IMR-90 (cell line): ENCODE measurements around the gene ANO1.

Source experiments
- CEBPB ChIP-seq: IDR thresholded peaks from 2 replicates; pipeline ENCODE4 v1.6.1; 2012; ENCODE audit warnings: low read depth, low read length, improper control_type of control experiment
- CHD1 ChIP-seq: IDR thresholded peaks from 2 replicates; pipeline ENCODE4 v1.6.1; 2012; ENCODE audit warnings: low read depth, low read length, improper control_type of control experiment
- CTCF ChIP-seq: conservative IDR thresholded peaks from 2 replicates; pipeline ENCODE4 v1.5.1; 2012; ENCODE audit warnings: mild to moderate bottlenecking, low read depth, low read length, improper control_type of control experiment
- FOS ChIP-seq: fragments of 150-350 bp; IDR thresholded peaks from 2 replicates; pipeline ENCODE4 v1.6.1; 2016; ENCODE audit warnings: low read depth, low read length
- MAFK ChIP-seq: IDR thresholded peaks from 2 replicates; pipeline ENCODE4 v1.6.1; 2012; ENCODE audit warnings: low read depth, low read length, improper control_type of control experiment
- MXI1 ChIP-seq: IDR thresholded peaks from 2 replicates; pipeline ENCODE4 v1.6.1; 2012; ENCODE audit warnings: low read depth, mild to moderate bottlenecking, low read length, moderate library complexity, borderline replicate concordance
- POLR2A ChIP-seq: IDR thresholded peaks from 2 replicates; pipeline ENCODE4 v1.6.1; 2012; ENCODE audit warnings: mild to moderate bottlenecking, low read depth, low read length
- RAD21 ChIP-seq: IDR thresholded peaks from 2 replicates; pipeline ENCODE4 v1.6.1; 2012; ENCODE audit warnings: low read length, improper control_type of control experiment
- RCOR1 ChIP-seq: IDR thresholded peaks from 2 replicates; pipeline ENCODE4 v1.6.1; 2012; ENCODE audit warnings: mild to moderate bottlenecking, low read length, improper control_type of control experiment; ENCODE audit not compliant: insufficient replicate concordance
- SMC3 ChIP-seq: fragments of 150-350 bp; IDR thresholded peaks from 2 replicates; pipeline ENCODE4 v1.6.1; 2016; ENCODE audit warnings: low read depth, mild to moderate bottlenecking, antibody characterized with exemption, low read length, moderate library complexity
- USF2 ChIP-seq: fragments of 150-350 bp; IDR thresholded peaks from 2 replicates; pipeline ENCODE4 v1.6.1; 2017; ENCODE audit warnings: mild to moderate bottlenecking, antibody characterized with exemption, low read length, low read depth

- TF ChIP-seq CTCF: peak; percentile 91
- TF ChIP-seq CEBPB: no peak
- peak; percentile 98 for TF ChIP-seq SMC3
- no peak for TF ChIP-seq MXI1
- TF ChIP-seq USF2: no peak
- no peak for TF ChIP-seq FOS
- TF ChIP-seq CHD1: no peak
- TF ChIP-seq POLR2A: peak; percentile 50; the same call in 1 of the 2 replicates
- no peak for TF ChIP-seq MAFK
- TF ChIP-seq RAD21: peak; percentile 99
- TF ChIP-seq RCOR1: no peak
Observed at GRCh38 chr11:70191495-70192140, 113.5 kb downstream of the ANO1 start.
